ENCODE measurements around the gene ARSI. TPM values are rescaled to one million over a fixed set of nuclear protein-coding genes. Genes with fewer than 3 reads are reported as not detected.

Gene ARSI
- total and polyA plus RNA-seq, 2 of the 4 experiments (the other 2 are of a cell fraction) = 14.8 to 15.2 TPM

DNA sequence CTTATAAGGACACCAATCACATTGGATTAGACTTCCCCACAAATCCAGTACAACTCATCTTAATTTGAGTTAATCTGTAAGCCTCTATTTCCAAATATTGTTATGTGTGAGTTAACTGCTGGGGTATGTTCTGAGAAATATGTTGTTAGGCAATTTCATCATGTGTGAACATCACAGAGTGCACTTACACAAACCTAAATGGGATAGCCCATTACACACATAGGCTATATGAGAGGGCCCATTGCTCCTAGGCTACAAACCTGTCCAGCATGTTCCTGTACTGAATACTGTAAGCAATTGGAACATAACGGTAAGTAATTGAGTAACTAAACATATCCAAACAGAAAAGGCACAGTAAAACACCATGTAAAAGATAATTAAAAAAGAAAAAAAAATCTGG, 19.1 kb upstream of the ARSI start:
- peaks cover 0 to 8% of the 10 kb centered on the region in 2 experiments; a peak in 2 of 4 replicates for H3K79me1 ChIP-seq (ENCODE audit: low read depth in 1 of 2, low read length in 2 of 2)
- no peaks in the 10 kb centered on the region for H3K36me3 ChIP-seq (ENCODE audit: control insufficient read depth, insufficient read depth, low read length)
- no peak overlapping the region for H3K9ac ChIP-seq (ENCODE audit: low read depth, low read length)
- POLR2A ChIA-PET (ENCODE audit: unreplicated experiment) = no interaction called here
- in situ Hi-C loops (cut with MboI; ENCODE audit: low sequenced_read_pairs) (no loop called here), dilution Hi-C loops (cut with HindIII; ENCODE audit: low sequenced_read_pairs, unreplicated experiment) (no loop called here), intact Hi-C loops (cut with micrococcal nuclease) (no loop called here)
- H3K18ac ChIP-seq (ENCODE audit: low read depth, low read length) = no peak overlapping the region
- no peak overlapping the region for H2BK5ac ChIP-seq (ENCODE audit: low read depth, low read length, poor library complexity, severe bottlenecking)
- no peak for ATAC-seq (ENCODE audit: low read depth)
- H2BK20ac ChIP-seq (ENCODE audit: low read depth, low read length) = 0 out of 2 replicates have a peak overlapping the region, but pooled peaks have one; percentile 69
- H4K91ac ChIP-seq (ENCODE audit: insufficient read depth, low read depth, low read length) = no peak overlapping the region
- peak overlapping the region; percentile 53; the same call in 1 of the 2 replicates for H2AK5ac ChIP-seq (ENCODE audit: low read depth, low read length)
- peaks cover 37% of the 10 kb centered on the region for H3K9me1 ChIP-seq (ENCODE audit: insufficient read depth, low read length)
- H3K27ac ChIP-seq (ENCODE audit: insufficient read depth, low read length) = no peak overlapping the region
- H3K9me3 ChIP-seq (ENCODE audit: control insufficient read depth, insufficient read depth, low read length) = no peaks in the 10 kb centered on the region
- WGBS, 2 experiments (ENCODE audit: extremely low coverage in 2 of 2, insufficient read length in 1 of 2) = no CpG with 5 or more reads among the region's 1 CpG
- no peak overlapping the region for H4K8ac ChIP-seq (ENCODE audit: low read depth in 2 of 2, low read length in 2 of 2)
- 0 out of 2 replicates have a peak overlapping the region, but pooled peaks have one; percentile 28 for H2BK120ac ChIP-seq (ENCODE audit: low read depth, low read length)
- peaks cover 30% of the 10 kb centered on the region for H3K4me1 ChIP-seq (ENCODE audit: control insufficient read depth, insufficient read depth, low read length)
- H2AK9ac ChIP-seq (replicated peaks; ENCODE audit: low read depth, low read length, poor library complexity) = no peak overlapping the region
- H3K27me3 ChIP-seq (ENCODE audit: control insufficient read depth, insufficient read depth, low read length) = no peaks in the 10 kb centered on the region
- no peak overlapping the region for H3K4me3 ChIP-seq (ENCODE audit: insufficient read depth, low read depth, low read length)
- H3K4me2 ChIP-seq (ENCODE audit: low read depth, low read length) = no peak overlapping the region
- peak overlapping the region; percentile 66; the same call in 1 of the 3 replicates for H2BK15ac ChIP-seq (ENCODE audit: low read depth, low read length)
- BruUV-seq (replicated peaks) = no TSS peak
- no peak overlapping the region for H3K23ac ChIP-seq (ENCODE audit: low read depth, low read length)
- CTCF ChIA-PET = interaction anchor here (0.9 kb wide), 1 partner anchor 15 kb away, joined by 3 read pairs; no protein-coding TSS in a partner anchor
- TF ChIP-seq SMC3 (IDR thresholded peaks at IDR 0.05; ENCODE audit: low read depth, low read length) (no peak), CEBPB (IDR thresholded peaks at IDR 0.05; ENCODE audit: low read depth, low read length) (peak; percentile 53; the same call in 1 of the 2 replicates)
- peaks cover 3% of the 10 kb centered on the region; the same call in 1 of the 2 replicates for H4K20me1 ChIP-seq (ENCODE audit: insufficient read depth, low read length)
- no peak overlapping the region for H3K56ac ChIP-seq (ENCODE audit: extremely low read depth, insufficient read depth, low read length)
- H3K14ac ChIP-seq (replicated peaks; ENCODE audit: low read depth, low read length) = no peak overlapping the region
- peak overlapping the region; percentile 23; the same call in 1 of the 2 replicates for H3K4ac ChIP-seq (ENCODE audit: low read depth, low read length)
- no peak overlapping the region for H4K5ac ChIP-seq (ENCODE audit: low read depth, low read length)
- H2AFZ ChIP-seq (replicated peaks; ENCODE audit: low read length, poor library complexity) = no peak overlapping the region
- DNase-seq = no peak
